Body of pancreas (tissue), 4 donors: ENCODE measurements around the gene RNU5D-1.

Source experiments
- POLR2A ChIP-seq, 3 donors: fragments of 450-650 bp; IDR thresholded peaks; one replicate each; pipeline ENCODE4 v1.6.1; 2016; ENCODE audit warnings: antibody characterized with exemption in 3 of 3, mild to moderate bottlenecking in 2 of 3
- TF ChIP-seq, protein P1 (sequence below), 7 experiments: fragments of 450-650 bp in 4 of 7; fragments of 200-600 bp in 3 of 7; sonication (generic) in 3 of 7; IDR thresholded peaks; one replicate each; pipeline ENCODE4 v1.5.1; 2016 to 2019; ENCODE audit warnings: antibody characterized with exemption in 7 of 7

DNA sequence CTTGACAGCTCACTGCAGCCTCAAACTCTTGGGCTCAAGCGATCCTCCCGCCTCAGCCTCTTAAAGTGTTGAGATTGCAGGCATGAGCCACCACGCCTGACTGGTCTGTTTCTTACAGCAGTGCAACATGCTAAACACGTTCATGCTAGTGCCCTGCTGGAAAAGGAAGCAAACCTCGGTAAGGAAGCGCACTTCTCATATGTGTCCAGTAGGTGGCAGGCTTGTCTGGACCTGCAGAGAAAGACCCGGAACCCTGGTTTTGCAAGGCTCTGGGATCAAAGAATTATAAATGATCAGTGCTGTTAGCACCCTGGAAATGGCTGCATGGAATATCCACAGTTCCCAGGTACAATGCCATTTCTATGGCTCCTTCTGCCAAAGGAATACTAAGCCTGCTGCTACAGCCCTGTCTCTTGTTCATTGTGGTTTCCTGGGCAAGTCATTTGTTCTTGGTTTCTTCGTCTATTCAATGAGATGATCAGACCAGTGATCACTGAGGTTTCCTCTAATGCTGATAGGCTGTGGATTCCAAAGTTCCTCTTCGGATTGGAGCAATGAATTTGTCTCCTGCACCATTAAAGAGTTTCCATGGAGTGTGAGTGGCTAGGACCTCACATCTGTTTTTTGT, 15.9 kb downstream of the RNU5D-1 start:
- TF ChIP-seq, protein P1, sequence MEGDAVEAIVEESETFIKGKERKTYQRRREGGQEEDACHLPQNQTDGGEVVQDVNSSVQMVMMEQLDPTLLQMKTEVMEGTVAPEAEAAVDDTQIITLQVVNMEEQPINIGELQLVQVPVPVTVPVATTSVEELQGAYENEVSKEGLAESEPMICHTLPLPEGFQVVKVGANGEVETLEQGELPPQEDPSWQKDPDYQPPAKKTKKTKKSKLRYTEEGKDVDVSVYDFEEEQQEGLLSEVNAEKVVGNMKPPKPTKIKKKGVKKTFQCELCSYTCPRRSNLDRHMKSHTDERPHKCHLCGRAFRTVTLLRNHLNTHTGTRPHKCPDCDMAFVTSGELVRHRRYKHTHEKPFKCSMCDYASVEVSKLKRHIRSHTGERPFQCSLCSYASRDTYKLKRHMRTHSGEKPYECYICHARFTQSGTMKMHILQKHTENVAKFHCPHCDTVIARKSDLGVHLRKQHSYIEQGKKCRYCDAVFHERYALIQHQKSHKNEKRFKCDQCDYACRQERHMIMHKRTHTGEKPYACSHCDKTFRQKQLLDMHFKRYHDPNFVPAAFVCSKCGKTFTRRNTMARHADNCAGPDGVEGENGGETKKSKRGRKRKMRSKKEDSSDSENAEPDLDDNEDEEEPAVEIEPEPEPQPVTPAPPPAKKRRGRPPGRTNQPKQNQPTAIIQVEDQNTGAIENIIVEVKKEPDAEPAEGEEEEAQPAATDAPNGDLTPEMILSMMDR (IDR thresholded peaks at IDR 0.05): peak; percentile 76 to 90 (median 84)
- no peak for TF ChIP-seq POLR2A (IDR thresholded peaks at IDR 0.05)
